SK-N-DZ (cell line): Measurements from ENCODE around the gene ZXDB. TPM values are rescaled to one million over a fixed set of nuclear protein-coding genes. Genes with fewer than 3 reads are reported as not detected.
"Not testable (repeated sequence)": the region's sequence is repeated elsewhere in the genome, so short reads cannot be mapped to it uniquely, and the experiment has no call there.

Experiments
- DNase-seq: peaks from one replicate; pipeline ENCODE4 v3.0.0-alpha.2; 2015; ENCODE audit warnings: low spot score
- polyA plus RNA-seq, 2 experiments: library from polyadenylated mRNA; depleted of rRNA; stranded (reverse); fragments of >200 nt; gene quantifications; 2 replicates each; pipeline ENCODE4 v1.2.3, GENCODE V29; 2014

ZXDB gene
- polyA plus RNA-seq (2014; cell fraction: cytosol; rRNA removed), result 3.2 and 3.3 TPM in 2 replicates
- polyA plus RNA-seq (2014; cell fraction: nucleus; rRNA removed), result 1.2 and 1.9 TPM in 2 replicates

DNA sequence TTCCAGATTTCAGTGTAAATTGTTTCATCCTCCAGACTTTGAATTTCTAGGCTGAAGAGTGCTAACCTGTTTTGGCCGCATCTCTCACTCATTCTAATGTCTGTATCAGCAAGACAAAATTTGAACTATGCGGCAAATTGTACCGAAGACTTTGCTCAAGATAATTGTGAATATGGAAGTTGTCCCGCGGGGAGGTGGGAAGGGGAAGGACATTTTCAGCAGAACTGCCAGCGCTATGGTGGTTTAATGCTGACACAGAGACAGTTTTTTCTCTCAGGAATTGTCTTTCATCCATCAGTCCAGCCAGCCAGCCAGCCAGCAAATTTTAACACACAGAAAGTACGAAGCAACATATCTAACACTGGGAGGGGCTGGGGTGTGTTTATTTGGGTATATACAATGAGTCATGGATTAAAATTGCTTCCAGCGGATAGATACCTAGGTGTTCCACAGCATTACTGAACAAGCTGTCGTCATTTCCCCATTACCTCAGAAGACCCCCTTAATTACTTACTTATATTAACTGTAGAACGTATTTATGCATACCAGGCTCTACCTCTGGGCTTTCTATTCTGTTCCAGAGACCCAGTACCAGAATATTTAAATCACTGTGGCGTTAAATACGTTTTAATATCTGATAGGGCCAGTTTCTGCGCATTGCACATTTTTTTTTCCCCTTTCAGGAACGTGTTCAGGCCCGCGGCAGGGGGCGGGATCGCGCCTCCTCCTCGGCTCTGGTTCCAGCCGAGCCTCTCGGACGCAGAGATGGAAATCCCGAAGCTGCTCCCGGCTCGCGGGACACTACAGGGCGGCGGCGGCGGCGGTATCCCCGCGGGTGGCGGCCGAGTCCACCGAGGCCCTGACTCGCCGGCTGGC, at the start of gene ZXDB:
ZXDB (plus strand) TSS at position 728 of the 876 bp plus-strand sequence; CDS start at position 766, 38 bp downstream.
- not testable (repeated sequence) for DNase-seq

DNA sequence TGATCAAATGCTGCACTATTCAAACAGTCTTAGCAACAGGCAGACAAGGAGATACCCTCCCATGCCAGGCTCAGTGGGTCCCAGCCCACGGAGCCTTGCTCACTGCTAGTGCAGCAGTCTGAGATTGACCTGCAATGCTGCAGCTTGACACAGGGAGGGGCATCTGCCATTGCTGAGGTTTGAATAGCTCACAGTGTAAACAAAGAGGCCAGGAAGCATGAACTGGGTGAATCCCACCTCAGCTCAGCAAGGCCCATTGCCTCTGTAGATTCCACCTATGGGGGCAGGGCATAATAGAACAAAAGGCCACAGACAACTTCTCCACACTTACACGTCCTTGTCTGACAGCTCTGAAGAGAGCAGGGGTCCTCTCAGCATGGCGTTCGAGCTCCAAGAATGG, 26.6 kb upstream of the ZXDB start:
- no peak for DNase-seq

DNA sequence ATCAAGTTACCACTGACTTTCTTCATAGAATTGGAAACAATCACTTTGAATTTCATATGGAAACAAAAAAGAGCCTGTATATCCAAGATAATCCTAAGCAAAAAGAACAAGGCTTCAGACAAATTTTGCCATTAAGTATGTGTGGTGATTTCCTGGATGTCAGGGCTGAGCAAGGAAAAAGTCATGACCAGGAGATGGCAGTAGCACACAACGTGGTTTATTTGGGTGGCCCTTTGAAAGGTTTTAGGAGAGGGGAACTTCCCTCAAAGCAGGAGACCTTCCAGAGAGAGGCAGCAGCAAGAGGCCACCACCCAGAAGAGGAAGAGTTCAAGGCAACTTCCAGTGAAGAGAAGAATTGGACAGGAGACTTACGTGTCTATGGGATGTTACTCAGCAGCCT, 18.1 kb upstream of the ZXDB start:
- no peak for DNase-seq

DNA sequence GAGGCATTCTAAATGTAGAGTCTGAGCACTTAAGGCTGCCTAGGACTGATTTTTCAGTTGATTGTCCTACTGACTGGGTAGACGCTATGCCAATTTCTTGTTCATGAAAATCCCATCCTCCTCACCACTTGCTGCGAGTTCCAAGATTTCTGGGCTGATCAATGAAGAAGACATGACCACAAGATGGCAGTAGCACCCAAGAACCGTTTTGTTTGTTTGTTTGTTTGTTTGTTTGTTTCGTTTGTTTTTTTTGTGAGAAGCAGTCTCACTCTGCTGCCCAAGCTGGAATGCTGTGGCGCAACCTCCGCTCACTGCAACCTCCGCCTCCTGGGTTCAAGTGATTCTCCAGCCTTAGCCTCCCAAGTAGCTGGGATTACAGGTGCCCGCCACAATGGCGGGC, 8.9 kb upstream of the ZXDB start:
- DNase-seq, result not testable (repeated sequence)

DNA sequence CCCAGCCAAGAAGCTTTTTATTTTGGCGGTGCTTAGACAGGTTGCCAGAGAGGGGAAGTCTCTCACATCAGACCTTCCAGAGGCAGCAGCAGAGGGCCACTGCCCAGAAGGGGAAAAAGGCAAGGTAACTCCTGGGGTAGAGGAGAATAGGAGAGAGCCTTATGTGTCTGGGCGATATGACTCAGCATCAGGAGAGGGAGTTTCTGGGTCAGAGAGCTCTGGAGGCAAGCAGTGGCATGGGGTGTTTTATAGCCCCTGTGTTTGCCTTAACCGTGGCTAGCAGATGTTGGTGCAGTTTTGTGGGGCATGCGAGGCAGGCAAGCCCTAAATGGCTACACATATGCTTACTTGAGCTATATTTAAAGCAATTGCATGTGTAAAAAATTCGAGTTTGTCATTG, 8.3 kb upstream of the ZXDB start:
- DNase-seq, result no peak

DNA sequence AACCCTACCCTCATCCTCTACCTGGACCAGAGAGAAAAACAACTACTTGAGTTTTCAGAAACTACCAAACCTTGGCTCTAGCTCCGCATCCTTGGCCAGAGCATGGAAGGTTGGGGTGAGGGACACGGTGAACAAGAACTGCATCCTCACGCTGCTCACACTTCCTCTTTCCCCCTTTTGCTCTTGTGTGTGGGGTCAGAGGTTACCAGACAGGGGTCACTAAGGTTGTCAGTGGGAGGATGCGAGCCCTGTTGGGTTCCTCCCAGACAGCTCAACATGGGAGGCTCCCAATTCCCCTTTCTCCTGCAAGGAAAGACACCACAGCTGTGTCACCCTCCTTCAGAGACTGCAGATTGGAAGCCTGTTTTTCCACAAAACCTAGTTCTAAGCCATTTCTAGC, 5.5 kb upstream of the ZXDB start:
- no peak for DNase-seq

DNA sequence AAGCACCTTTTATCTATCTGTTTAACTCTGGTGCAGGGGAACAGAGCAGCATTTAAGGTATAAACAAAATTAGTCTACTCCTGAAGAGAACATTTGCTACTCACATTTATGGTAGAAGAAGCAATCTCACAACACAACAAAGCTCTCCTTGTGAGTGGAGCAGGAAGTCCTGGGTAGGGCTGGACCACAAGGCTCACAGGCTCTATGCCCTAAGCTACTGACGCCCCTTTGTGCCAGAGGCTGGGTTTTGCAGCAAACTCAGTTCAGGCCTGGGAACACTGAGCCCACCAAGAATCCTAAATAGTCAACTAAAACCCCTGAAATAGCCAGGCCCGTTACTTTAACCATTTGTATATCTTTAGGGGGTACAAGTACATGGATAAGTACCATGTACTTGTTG, 4.7 kb upstream of the ZXDB start:
- DNase-seq, result no peak

DNA sequence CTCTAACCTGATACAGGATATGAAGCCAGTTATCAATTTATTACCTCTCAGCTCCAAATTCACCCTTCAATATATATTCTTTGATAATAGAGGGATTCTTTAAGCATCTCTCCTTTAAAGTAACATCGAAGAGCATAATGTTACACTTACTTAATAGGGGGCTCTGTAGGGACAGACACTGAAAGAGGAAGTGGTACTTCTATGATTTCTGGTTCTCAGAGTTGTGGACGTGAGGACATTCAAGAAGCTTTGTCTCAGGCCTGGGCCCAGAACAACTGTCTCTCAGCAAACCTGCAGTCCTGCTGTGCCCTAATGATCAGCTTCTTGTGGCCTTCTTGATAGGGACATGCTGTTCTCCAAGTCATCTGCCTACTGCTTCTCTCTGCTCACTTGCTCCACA, 4.2 kb upstream of the ZXDB start:
- no peak for DNase-seq

DNA sequence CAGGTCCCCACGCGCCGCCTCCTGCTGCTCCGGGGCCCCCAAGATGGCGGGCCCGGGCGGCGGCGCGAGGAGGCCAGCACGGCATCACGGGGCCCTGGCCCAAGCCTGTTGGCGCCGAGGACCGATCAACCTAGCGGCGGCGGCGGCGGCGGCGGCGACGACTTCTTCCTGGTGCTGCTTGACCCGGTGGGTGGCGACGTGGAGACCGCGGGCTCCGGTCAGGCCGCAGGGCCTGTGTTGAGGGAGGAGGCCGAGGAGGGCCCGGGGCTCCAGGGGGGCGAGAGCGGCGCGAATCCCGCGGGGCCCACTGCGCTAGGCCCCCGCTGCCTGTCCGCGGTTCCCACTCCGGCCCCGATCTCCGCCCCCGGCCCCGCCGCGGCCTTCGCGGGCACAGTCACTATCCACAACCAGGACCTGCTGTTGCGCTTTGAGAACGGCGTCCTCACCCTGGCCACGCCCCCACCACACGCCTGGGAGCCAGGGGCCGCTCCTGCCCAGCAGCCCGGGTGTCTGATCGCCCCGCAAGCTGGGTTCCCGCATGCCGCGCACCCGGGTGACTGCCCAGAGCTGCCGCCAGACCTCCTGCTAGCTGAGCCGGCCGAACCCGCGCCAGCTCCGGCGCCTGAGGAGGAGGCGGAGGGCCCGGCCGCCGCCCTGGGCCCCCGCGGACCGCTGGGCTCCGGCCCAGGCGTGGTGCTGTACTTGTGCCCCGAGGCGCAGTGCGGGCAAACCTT, 516 bp downstream of the ZXDB start:
- peak; percentile 23 for DNase-seq

DNA sequence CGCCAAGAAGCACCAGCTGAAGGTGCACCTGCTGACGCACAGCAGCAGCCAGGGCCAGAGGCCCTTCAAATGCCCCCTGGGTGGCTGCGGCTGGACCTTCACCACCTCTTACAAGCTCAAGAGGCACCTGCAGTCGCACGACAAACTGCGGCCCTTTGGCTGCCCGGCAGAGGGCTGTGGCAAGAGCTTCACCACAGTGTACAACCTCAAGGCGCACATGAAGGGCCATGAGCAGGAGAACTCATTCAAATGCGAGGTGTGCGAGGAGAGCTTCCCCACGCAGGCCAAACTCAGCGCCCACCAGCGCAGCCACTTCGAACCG, 1.0 kb downstream of the ZXDB start:
- peak; percentile 70 for DNase-seq

DNA sequence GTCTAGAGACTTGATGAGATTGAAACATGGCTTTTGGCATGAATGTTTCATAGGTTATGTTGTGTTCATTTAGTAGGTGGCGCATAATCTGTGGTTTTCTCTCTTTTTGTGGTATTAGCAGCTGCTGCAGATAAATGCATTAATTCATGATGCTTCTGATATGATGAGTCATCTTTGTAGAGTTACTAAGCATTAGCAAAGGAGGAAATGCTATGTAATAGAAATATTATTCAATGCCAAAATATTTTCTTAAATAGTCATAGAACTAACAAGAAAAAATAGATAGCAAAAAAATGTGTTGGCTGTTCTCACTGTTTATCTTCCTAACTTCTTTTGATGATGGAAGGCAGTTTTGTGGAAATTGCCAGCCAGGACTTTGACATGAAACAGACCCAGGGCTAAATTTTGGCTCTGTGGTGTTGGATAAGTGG, 3.6 kb downstream of the ZXDB start:
- no peak for DNase-seq

DNA sequence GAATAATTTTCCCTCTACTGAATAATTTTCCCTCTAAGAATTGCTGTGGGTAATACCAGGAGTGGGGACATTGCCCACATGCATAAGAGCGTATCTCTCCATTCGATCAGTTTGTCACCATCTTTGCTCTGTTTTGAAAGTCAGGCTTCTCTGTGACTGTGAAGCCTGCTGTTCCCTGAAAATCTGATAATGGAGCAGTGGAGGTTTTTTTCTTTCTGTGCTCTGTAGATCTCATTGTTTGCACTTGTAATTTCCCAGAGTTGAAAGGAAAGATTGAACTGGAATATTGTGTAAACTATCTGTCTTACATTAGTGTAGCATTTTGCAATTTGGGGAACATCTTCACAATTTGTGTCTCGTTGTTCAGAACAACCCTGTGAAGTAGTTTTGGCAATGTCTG, 4.3 kb downstream of the ZXDB start:
- DNase-seq, result peak; percentile 62

DNA sequence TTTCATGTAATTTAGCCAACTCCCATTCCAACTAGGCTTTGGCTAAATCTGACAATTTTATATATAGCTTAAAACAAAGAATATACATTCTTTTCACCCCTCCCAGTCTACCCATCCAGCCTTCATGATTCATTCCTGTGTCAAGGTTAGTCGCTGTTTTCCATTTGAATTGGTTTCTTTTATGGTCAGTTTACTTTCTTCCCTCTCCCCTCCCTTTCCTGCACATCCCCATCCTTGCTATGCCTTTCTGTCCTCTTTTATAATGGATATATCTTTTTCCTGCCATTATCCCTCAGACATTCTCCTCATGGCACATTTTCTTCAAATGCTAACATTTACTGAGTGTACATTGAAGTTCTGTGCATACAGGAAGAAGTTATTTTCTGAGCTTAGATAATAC, 4.7 kb downstream of the ZXDB start:
- no peak for DNase-seq

DNA sequence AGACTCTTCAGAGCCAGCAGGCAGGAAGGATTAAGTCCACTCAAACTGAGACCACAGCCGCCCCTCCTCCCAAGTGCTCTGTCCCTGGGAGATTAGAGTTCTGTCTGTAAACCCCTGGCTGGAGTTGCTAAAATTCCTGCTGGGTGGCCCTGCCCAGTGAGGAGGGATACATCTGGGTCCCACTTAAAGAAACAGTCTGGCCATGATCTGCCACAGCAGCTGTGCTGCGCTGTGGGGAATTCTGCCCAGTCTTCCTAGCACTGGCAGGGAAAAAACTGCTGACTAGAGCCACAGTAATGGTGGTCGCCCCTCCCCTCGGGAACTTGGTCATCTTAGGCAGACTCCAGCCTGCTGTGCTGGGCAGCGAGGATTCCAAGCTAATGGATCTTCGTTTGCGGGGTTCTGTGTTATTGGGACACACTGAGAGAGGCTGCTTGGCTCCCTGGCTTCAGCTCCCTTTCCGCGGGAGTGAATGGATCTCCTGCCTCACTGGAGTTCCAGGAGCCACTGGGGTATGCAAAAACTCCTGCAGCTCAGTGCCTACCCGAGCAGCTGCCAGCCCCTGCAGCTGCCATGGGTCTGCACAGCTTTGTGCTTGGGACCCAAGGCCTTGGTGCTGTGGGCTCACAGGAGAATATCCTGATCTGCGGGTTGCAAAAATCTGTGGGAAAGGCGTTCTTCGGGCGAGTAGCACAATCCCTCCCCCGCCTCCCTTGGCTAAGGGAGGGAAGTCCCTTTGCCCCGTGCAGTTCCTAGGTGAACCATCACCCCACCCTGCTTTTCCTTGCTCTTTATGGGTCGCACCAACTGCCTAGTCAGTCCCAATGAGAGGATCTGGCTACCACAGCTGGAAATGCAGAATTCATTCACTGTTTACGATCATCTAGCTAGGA, 15.7 kb downstream of the ZXDB start:
- DNase-seq, result no peak

DNA sequence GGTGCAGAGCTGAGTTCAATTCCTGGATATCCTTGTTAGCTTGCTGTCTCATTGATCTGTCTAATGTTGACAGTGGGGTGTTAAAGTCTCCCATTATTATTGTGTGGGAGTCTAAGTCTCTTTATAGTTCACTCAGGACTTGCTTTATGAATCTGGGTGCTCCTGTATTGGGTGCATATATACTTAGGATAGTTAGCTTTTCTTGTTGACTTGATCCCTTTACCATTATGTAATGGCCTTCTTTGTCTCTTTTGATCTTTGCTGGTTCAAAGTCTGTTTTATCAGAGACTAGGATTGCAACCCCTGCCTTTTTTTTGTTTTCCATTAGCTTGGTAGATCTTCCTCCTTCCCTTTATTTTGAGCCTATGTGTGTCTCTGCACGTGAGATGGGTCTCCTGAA, 21.5 kb downstream of the ZXDB start:
- not testable (repeated sequence) for DNase-seq

DNA sequence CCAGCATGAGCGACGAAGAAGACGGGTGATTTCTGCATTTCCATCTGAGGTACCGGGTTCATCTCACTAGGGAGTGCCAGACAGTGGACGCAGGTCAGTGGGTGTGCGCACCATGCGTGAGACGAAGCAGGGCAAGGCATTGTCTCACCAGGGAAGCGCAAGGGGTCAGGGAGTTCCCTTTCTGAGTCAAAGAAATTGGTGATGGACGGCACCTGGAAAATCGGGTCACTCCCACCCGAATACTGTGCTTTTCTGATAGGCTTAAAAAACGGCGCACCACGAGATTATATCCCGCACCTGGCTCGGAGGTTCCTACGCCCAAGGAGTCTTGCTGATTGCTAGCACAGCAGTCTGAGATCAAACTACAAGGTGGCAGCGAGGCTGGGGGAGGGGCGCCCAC, 37.6 kb downstream of the ZXDB start:
- not testable (repeated sequence) for DNase-seq

DNA sequence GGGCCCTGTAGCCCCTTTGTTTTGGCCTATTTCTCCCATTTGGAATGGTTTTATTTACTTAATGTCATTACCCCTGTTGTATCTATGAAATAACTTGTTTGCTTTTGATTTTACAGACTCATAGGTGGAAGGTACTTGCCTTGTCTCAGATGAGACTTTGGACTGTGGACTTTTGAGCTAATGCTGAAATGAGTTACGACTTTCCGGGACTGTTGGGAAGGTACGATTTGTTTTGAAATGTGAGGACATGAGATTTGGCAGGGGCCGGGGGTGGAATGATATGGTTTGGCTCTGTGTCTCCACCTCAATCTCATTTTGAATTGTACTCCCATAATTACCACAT, 48.8 kb downstream of the ZXDB start:
- no peak for DNase-seq

DNA sequence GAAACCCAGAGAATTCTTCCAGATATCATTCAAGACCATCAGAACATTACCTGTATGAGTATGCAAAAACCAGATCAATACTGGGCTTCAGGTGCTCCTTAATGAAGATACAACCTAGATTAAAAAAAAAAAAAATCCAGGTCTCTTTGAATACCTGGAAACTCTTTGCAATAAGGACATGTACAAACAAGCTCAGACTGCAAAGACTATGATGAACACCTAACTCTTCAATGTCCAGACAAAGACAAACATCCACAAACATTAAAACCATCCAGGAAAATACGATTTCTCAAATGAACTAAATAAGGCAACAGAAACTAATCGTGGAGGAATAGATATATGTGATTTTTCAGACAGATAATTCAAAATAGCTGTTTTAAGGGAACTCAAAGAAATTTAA, 49.5 kb downstream of the ZXDB start:
- no peak for DNase-seq

DNA sequence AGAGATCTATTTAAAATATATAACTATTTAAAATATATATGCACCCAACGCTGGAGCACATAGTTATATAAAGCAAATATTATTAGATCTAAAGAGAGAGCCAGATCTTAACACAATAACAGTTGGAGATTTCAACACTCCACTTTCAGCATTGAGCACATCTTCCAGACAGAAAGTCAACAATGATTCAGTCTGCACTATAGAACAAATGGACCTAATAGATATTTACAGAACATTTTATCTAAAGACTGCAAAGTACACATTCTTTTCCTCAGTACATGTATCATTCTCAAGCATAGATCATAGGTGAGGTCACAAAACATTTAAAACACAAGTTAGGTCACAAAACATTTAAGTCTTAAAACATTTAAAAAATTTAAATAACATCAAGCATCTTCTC, 51.9 kb downstream of the ZXDB start:
- DNase-seq, result no peak

DNA sequence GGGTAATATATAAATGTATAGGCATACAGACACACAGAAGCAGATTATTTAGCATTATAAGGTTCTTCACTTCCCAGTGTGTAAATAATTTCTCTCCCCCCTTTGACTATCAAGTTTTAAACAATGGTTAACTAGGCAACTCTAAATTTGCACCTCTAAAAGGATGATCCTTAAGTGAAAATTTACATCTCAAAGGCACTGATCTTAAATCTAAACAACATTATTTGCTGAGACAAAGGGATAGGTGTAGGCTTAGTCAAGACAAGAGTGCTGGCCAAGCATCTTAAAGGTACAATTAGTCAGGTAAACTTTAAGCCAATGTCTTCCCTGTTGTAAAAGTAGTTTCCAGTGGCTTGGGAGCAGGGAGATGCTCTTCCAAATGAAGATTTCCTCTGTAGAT, 55.2 kb downstream of the ZXDB start:
- no peak for DNase-seq
